Measurements from ENCODE around the gene GPR176. TPM values are rescaled to one million over a fixed set of nuclear protein-coding genes. Genes with fewer than 3 reads are reported as not detected.

The GPR176 gene
- total RNA-seq, 1 donor, result 173 TPM

- TF ChIP-seq, protein P1, sequence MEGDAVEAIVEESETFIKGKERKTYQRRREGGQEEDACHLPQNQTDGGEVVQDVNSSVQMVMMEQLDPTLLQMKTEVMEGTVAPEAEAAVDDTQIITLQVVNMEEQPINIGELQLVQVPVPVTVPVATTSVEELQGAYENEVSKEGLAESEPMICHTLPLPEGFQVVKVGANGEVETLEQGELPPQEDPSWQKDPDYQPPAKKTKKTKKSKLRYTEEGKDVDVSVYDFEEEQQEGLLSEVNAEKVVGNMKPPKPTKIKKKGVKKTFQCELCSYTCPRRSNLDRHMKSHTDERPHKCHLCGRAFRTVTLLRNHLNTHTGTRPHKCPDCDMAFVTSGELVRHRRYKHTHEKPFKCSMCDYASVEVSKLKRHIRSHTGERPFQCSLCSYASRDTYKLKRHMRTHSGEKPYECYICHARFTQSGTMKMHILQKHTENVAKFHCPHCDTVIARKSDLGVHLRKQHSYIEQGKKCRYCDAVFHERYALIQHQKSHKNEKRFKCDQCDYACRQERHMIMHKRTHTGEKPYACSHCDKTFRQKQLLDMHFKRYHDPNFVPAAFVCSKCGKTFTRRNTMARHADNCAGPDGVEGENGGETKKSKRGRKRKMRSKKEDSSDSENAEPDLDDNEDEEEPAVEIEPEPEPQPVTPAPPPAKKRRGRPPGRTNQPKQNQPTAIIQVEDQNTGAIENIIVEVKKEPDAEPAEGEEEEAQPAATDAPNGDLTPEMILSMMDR (IDR thresholded peaks at IDR 0.05; ENCODE audit: extremely low read depth, low read depth, low read length), result no peak
Measured at GRCh38 chr15:39966521-39966920, 46.5 kb upstream of the GPR176 start.

GRCh38 chr15:39963786-39964185, 43.7 kb upstream of the GPR176 start:
- H3K27me3 ChIP-seq (ENCODE audit: insufficient read depth, low read length), result no peaks in the 10 kb centered on the region
- H4K20me1 ChIP-seq (ENCODE audit: insufficient read depth, low read length), result peaks cover 4% of the 10 kb centered on the region
- no peaks in the 10 kb centered on the region for H3K4me1 ChIP-seq (ENCODE audit: insufficient read depth, low read length)
- H2AFZ ChIP-seq (ENCODE audit: low read length), result no peak overlapping the region
- DNase-seq (ENCODE audit: insufficient read length, low spot score, missing footprints), result no peak
- no peak overlapping the region for H3K4me2 ChIP-seq (ENCODE audit: insufficient read depth, low read length)
- no peaks in the 10 kb centered on the region for H3K9me3 ChIP-seq (ENCODE audit: low read depth, low read length)
- H3K36me3 ChIP-seq (ENCODE audit: insufficient read depth, low read length), result peaks cover 71% of the 10 kb centered on the region
- no peak overlapping the region for H3K27ac ChIP-seq (ENCODE audit: low read depth, low read length)
- H3K4me3 ChIP-seq (ENCODE audit: insufficient read depth, low read length), result no peak overlapping the region
- TF ChIP-seq, protein P1 (IDR thresholded peaks at IDR 0.05; ENCODE audit: extremely low read depth, low read depth, low read length), result no peak
- H3K79me2 ChIP-seq (ENCODE audit: insufficient read depth, low read length), result peaks cover 13% of the 10 kb centered on the region

More at GRCh38 chr15:39966521-39966920, 46.5 kb upstream of the GPR176 start:
- no peak overlapping the region for H3K4me2 ChIP-seq (ENCODE audit: insufficient read depth, low read length)
- H3K27me3 ChIP-seq (ENCODE audit: insufficient read depth, low read length), result no peaks in the 10 kb centered on the region
- H3K27ac ChIP-seq (ENCODE audit: low read depth, low read length), result no peak overlapping the region
- H3K4me3 ChIP-seq (ENCODE audit: insufficient read depth, low read length), result no peak overlapping the region
- H4K20me1 ChIP-seq (ENCODE audit: insufficient read depth, low read length), result peaks cover 15% of the 10 kb centered on the region
- DNase-seq (ENCODE audit: insufficient read length, low spot score, missing footprints), result no peak
- peaks cover 17% of the 10 kb centered on the region for H3K79me2 ChIP-seq (ENCODE audit: insufficient read depth, low read length)
- H2AFZ ChIP-seq (ENCODE audit: low read length), result no peak overlapping the region
- H3K36me3 ChIP-seq (ENCODE audit: insufficient read depth, low read length), result peaks cover 57% of the 10 kb centered on the region
- peaks cover 5% of the 10 kb centered on the region for H3K4me1 ChIP-seq (ENCODE audit: insufficient read depth, low read length)
- no peaks in the 10 kb centered on the region for H3K9me3 ChIP-seq (ENCODE audit: low read depth, low read length)

DNA sequence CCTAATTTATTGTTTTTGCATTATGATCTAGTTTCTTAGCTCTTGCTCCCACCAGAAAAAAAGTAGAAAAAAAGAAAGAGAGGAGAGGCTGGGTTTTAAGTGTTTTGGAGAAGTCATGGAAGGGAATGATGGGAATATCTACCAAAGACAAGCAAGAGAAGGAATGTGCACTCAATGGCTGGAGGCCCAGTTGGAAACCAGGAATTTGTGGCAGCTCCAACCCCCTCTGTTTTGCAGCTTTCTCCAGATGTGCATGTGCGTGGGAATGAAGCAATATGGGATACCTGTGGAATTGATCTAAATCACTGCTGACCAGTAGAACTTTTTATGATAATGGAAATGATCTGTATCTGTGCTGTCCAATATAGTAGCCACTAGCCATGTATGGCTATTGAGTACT, 41.0 kb upstream of the GPR176 start:
- H3K79me2 ChIP-seq (ENCODE audit: insufficient read depth, low read length), result peaks cover 6% of the 10 kb centered on the region

GRCh38 chr15:39960411-39960810, 40.3 kb upstream of the GPR176 start:
- no peaks in the 10 kb centered on the region for H3K27me3 ChIP-seq (ENCODE audit: insufficient read depth, low read length)
- H3K4me1 ChIP-seq (ENCODE audit: insufficient read depth, low read length), result no peaks in the 10 kb centered on the region
- no peak overlapping the region for H3K4me3 ChIP-seq (ENCODE audit: insufficient read depth, low read length)
- H3K9me3 ChIP-seq (ENCODE audit: low read depth, low read length), result no peaks in the 10 kb centered on the region
- no peak overlapping the region for H2AFZ ChIP-seq (ENCODE audit: low read length)
- H3K79me2 ChIP-seq (ENCODE audit: insufficient read depth, low read length), result peaks cover 6% of the 10 kb centered on the region
- DNase-seq (ENCODE audit: insufficient read length, low spot score, missing footprints), result no peak
- H3K27ac ChIP-seq (ENCODE audit: low read depth, low read length), result no peak overlapping the region
- no peak overlapping the region for H3K4me2 ChIP-seq (ENCODE audit: insufficient read depth, low read length)
- no peaks in the 10 kb centered on the region for H4K20me1 ChIP-seq (ENCODE audit: insufficient read depth, low read length)
- TF ChIP-seq, protein P1 (IDR thresholded peaks at IDR 0.05; ENCODE audit: extremely low read depth, low read depth, low read length), result no peak
- peaks cover 75% of the 10 kb centered on the region for H3K36me3 ChIP-seq (ENCODE audit: insufficient read depth, low read length)

More for the DNA sequence above, 41.0 kb upstream of the GPR176 start:
- H4K20me1 ChIP-seq (ENCODE audit: insufficient read depth, low read length), result no peaks in the 10 kb centered on the region
- no peaks in the 10 kb centered on the region for H3K27me3 ChIP-seq (ENCODE audit: insufficient read depth, low read length)
- no peak overlapping the region for H3K27ac ChIP-seq (ENCODE audit: low read depth, low read length)
- H3K4me1 ChIP-seq (ENCODE audit: insufficient read depth, low read length), result no peaks in the 10 kb centered on the region
- peaks cover 77% of the 10 kb centered on the region for H3K36me3 ChIP-seq (ENCODE audit: insufficient read depth, low read length)
- no peak for DNase-seq (ENCODE audit: insufficient read length, low spot score, missing footprints)
- TF ChIP-seq, protein P1 (IDR thresholded peaks at IDR 0.05; ENCODE audit: extremely low read depth, low read depth, low read length), result no peak
- no peak overlapping the region for H3K4me3 ChIP-seq (ENCODE audit: insufficient read depth, low read length)
- no peak overlapping the region for H2AFZ ChIP-seq (ENCODE audit: low read length)
- no peak overlapping the region for H3K4me2 ChIP-seq (ENCODE audit: insufficient read depth, low read length)
- H3K9me3 ChIP-seq (ENCODE audit: low read depth, low read length), result no peaks in the 10 kb centered on the region
